A549 (cell line): Measurements from ENCODE around the gene KNDC1. TPM values are rescaled to one million over a fixed set of nuclear protein-coding genes. Genes with fewer than 3 reads are reported as not detected.
"Not testable (repeated sequence)": the region's sequence is repeated elsewhere in the genome, so short reads cannot be mapped to it uniquely, and the experiment has no call there.

Experiments used
- ATAC-seq, 2 experiments: fragments of 200-7000 bp in 1 of 2; fragments of >200 bp in 1 of 2; cut with Nextera tagmentation in 1 of 2; cut with Tn5 transposase in 1 of 2; 3 replicates each; pipeline versions ENCODE4 v1.8.0 to v1.9.1; 2018 to 2020; ENCODE audit warnings: mild to moderate bottlenecking in 1 of 2, moderate library complexity in 1 of 2
- CTCF ChIA-PET: fragments of 300-600 bp; sonication (Branson Sonifier 250); formaldehyde crosslinking; extraction: SDS; loops from one replicate; lab custom pipeline; 2021; ENCODE audit warnings: antibody characterized with exemption, inconsistent platforms; lab: Yijun Ruan, JAX
- POLR2A ChIA-PET: fragments of 350-600 bp; formaldehyde crosslinking; extraction: SDS; loops from one replicate; lab custom pipeline; 2021; ENCODE audit warnings: antibody characterized with exemption, inconsistent platforms; lab: Yijun Ruan, JAX
- DNase-seq, 2 experiments: peaks; one replicate each; pipeline versions ENCODE4 v3.0.0 to v3.0.0-alpha.2; 2011 to 2016; ENCODE audit warnings: low read depth in 1 of 2, low spot score in 1 of 2
- FAIRE-seq: peaks from 2 replicates; lab custom pipeline; 2011; peaks lifted over from hg19 to GRCh38; lab: Jason Lieb, UNC
- H3K27ac ChIP-seq, 2 experiments: fragments of >200 bp; sonication (Bioruptor Twin); formaldehyde crosslinking; 3 replicates each; pipeline ENCODE4 v1.5.1; 2016 to 2017
- H3K4me1 ChIP-seq: fragments of >200 bp; sonication (Bioruptor Twin); formaldehyde crosslinking; 3 replicates; pipeline ENCODE4 v1.6.1; 2016
- H3K4me2 ChIP-seq: fragments of >200 bp; sonication (Bioruptor Twin); formaldehyde crosslinking; 3 replicates; pipeline ENCODE4 v1.6.1; 2016
- H3K4me3 ChIP-seq: fragments of >200 bp; sonication (Bioruptor Twin); formaldehyde crosslinking; 3 replicates; pipeline ENCODE4 v1.5.1; 2016
- H3K9me3 ChIP-seq: fragments of >200 bp; sonication (Bioruptor Twin); formaldehyde crosslinking; 3 replicates; pipeline ENCODE4 v1.6.1; 2016
- CBX8 ChIP-seq: fragments of 200-600 bp; sonication (generic); IDR thresholded peaks from 2 replicates; pipeline ENCODE4 v1.6.1; 2016
- CHD2 ChIP-seq: fragments of 150-350 bp; IDR thresholded peaks from 2 replicates; pipeline ENCODE4 v1.6.1; 2014; ENCODE audit warnings: low read length; ENCODE audit not compliant: partially characterized antibody
- EHF ChIP-seq: fragments of 250-450 bp; sonication (Bioruptor Pico); IDR thresholded peaks from 2 replicates; pipeline ENCODE4 v1.5.0; 2020; ENCODE audit warnings: mild to moderate bottlenecking
- EHMT2 ChIP-seq: fragments of 200-600 bp; sonication (generic); IDR thresholded peaks from 2 replicates; pipeline ENCODE4 v1.6.1; 2016; ENCODE audit warnings: antibody characterized with exemption, low read depth, mild to moderate bottlenecking, moderate library complexity
- EP300 ChIP-seq, 2 experiments: fragments of >200 bp; sonication (Bioruptor Twin); formaldehyde crosslinking; IDR thresholded peaks; 2 replicates in 1 of 2; 3 replicates in 1 of 2; pipeline ENCODE4 v1.6.1; 2016 to 2017
- HOXB5 ChIP-seq: fragments of 250-450 bp; sonication (Bioruptor Pico); IDR thresholded peaks from 2 replicates; pipeline ENCODE4 v1.5.0; 2020; ENCODE audit warnings: mild to moderate bottlenecking, moderate library complexity
- JUN ChIP-seq, 2 experiments: fragments of >200 bp; sonication (Bioruptor Twin); formaldehyde crosslinking; IDR thresholded peaks; 2 replicates in 1 of 2; 3 replicates in 1 of 2; pipeline ENCODE4 v1.6.1; 2016 to 2017
- JUNB ChIP-seq: fragments of >200 bp; sonication (Bioruptor Twin); formaldehyde crosslinking; IDR thresholded peaks from 2 replicates; pipeline ENCODE4 v1.6.1; 2016
- KDM1A ChIP-seq: fragments of 200-600 bp; sonication (generic); IDR thresholded peaks from 2 replicates; pipeline ENCODE4 v1.6.1; 2016; ENCODE audit warnings: low read depth, mild to moderate bottlenecking
- MAFK ChIP-seq: fragments of 450-650 bp; IDR thresholded peaks from 2 replicates; pipeline ENCODE4 v1.6.1; 2014; ENCODE audit not compliant: partially characterized antibody
- MAZ ChIP-seq: fragments of 150-350 bp; IDR thresholded peaks from 2 replicates; pipeline ENCODE4 v1.6.1; 2014; ENCODE audit warnings: antibody characterized with exemption, low read depth, low read length, borderline replicate concordance
- MYC ChIP-seq: IDR thresholded peaks from 2 replicates; pipeline ENCODE4 v1.6.1; 2012; ENCODE audit warnings: mild to moderate bottlenecking, inconsistent platforms, low read length, improper control_type of control experiment, borderline replicate concordance
- NFE2L2 ChIP-seq: fragments of 150-350 bp; conservative IDR thresholded peaks from 2 replicates; pipeline ENCODE4 v1.6.1; 2014; ENCODE audit warnings: low read length
- RCOR1 ChIP-seq: fragments of 150-350 bp; IDR thresholded peaks from 2 replicates; pipeline ENCODE4 v1.6.1; 2014; ENCODE audit warnings: antibody characterized with exemption, low read length, low read depth
- SREBF2 ChIP-seq: fragments of 450-650 bp; IDR thresholded peaks from 2 replicates; pipeline ENCODE4 v1.6.1; 2014; ENCODE audit warnings: mild to moderate bottlenecking, moderate library complexity
- TFCP2L1 ChIP-seq: fragments of 250-450 bp; sonication (Bioruptor Pico); IDR thresholded peaks from 2 replicates; pipeline ENCODE4 v1.5.0; 2021; ENCODE audit warnings: mild to moderate bottlenecking
- TP53 ChIP-seq: fragments of 250-450 bp; sonication (Bioruptor Pico); IDR thresholded peaks from 2 replicates; pipeline ENCODE4 v1.5.0; 2021; ENCODE audit warnings: mild to moderate bottlenecking, moderate library complexity
- ZNF302 ChIP-seq: fragments of 250-450 bp; sonication (Bioruptor Pico); IDR thresholded peaks from 2 replicates; pipeline ENCODE4 v1.9.0; 2021; ENCODE audit warnings: inconsistent platforms, mild to moderate bottlenecking, moderate library complexity
- WGBS: methylation state at CpG from one replicate; pipeline ENCODE4 v1.1.6; 2017; ENCODE audit errors: missing lambda C conversion rate; 5-methylcytosine and 5-hydroxymethylcytosine counted together
- polyA plus RNA-seq, 4 experiments: library from polyadenylated mRNA; depleted of rRNA in 3 of 4; stranded (reverse); fragments of >200 nt; fragmentation: RNase III in 1 of 4; extraction: RNeasy Plus Mini Kit Qiagen cat#74134 plus additional on column Dnase treatment in 1 of 4; gene quantifications; 2 replicates in 3 of 4; 3 replicates in 1 of 4; pipeline ENCODE4 v1.2.3, GENCODE V29; 2011 to 2017
- TF ChIP-seq, protein P1 (sequence below): fragments of >200 bp; sonication (Bioruptor Twin); formaldehyde crosslinking; IDR thresholded peaks from 3 replicates; pipeline ENCODE4 v1.6.1; 2016
- TF ChIP-seq, protein P2 (sequence below): fragments of 200-600 bp; sonication (generic); IDR thresholded peaks from 2 replicates; pipeline ENCODE4 v1.6.1; 2016; ENCODE audit warnings: antibody characterized with exemption, mild to moderate bottlenecking, moderate library complexity
- TF ChIP-seq, protein P3 (sequence below): IDR thresholded peaks from 2 replicates; pipeline ENCODE4 v1.6.1; 2012; ENCODE audit warnings: low read depth, borderline replicate concordance

The KNDC1 gene
- polyA plus RNA-seq, 2 of the 4 experiments (the other 2 are of a cell fraction): 0.56 to 0.63 TPM

DNA sequence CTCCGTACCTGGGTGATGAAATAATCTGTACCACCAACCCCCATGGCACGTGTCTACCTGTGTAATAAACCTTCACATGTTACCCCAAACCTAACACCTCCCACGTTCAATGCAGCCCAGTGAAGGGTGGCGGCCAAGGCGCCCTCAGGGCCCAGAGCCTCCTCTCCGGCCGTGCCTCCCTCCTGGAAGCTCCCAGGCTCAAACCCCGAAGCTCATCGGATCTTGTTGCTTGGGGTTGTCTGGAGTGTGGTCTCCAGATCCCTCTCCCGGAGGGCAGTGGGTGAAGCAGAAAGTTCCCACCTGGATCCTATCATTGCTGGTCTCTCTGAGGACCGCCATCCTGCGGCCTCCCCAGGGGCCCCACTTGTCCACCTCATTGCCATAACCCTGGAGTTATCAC is 9.4 kb upstream of the KNDC1 start:
- Histone ChIP-seq H3K27ac (no peak overlapping the region), H3K4me3 (no peak overlapping the region), H3K9me3 (peaks cover 14% of the 10 kb centered on the region), H3K4me1 (peaks cover 7% of the 10 kb centered on the region; the same call in 2 of the 3 replicates), H3K4me2 (no peak overlapping the region)
- WGBS: 55% methylated on average over 7 of the region's 12 CpGs
- ATAC-seq: no peak
- ChIA-PET POLR2A (no interaction called here), CTCF (no interaction called here)
- no peak for DNase-seq
- no peak for TF ChIP-seq JUNB
- no peak for TF ChIP-seq CBX8
- no peak for TF ChIP-seq NFE2L2
- no peak for TF ChIP-seq JUN (IDR thresholded peaks at IDR 0.05)
- no peak for TF ChIP-seq TP53 (CRISPR knock-in tag)
- TF ChIP-seq EHMT2: no peak
- no peak for TF ChIP-seq HOXB5
- TF ChIP-seq, protein P1, sequence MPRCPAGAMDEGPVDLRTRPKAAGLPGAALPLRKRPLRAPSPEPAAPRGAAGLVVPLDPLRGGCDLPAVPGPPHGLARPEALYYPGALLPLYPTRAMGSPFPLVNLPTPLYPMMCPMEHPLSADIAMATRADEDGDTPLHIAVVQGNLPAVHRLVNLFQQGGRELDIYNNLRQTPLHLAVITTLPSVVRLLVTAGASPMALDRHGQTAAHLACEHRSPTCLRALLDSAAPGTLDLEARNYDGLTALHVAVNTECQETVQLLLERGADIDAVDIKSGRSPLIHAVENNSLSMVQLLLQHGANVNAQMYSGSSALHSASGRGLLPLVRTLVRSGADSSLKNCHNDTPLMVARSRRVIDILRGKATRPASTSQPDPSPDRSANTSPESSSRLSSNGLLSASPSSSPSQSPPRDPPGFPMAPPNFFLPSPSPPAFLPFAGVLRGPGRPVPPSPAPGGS: no peak
- no peak for TF ChIP-seq MAZ
- no peak for TF ChIP-seq SREBF2
- FAIRE-seq: no peak

DNA sequence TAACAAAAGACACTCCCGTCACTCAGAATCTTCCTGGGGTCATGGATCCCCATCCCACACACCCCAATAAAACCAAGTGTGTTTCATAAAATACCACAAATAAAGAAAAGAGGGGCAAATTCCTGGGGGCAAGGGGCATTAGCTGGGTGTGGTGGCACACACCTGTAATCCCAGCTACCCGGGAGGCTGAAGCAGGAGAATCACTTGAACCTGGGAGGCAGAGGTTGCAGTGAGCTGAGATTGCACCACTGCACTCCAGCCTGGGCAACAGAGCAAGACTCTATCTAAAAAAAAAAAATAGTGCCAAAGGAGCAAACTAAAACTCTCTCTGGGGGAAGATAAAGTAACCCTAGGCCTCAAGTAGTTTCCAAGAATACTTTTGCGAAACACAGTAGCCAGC is 8.9 kb upstream of the KNDC1 start:
- POLR2A ChIA-PET: not testable (repeated sequence)
- CTCF ChIA-PET: interaction anchor here (0.9 kb wide), 1 partner anchor 10 kb away, joined by 5 read pairs; no protein-coding TSS in a partner anchor

DNA sequence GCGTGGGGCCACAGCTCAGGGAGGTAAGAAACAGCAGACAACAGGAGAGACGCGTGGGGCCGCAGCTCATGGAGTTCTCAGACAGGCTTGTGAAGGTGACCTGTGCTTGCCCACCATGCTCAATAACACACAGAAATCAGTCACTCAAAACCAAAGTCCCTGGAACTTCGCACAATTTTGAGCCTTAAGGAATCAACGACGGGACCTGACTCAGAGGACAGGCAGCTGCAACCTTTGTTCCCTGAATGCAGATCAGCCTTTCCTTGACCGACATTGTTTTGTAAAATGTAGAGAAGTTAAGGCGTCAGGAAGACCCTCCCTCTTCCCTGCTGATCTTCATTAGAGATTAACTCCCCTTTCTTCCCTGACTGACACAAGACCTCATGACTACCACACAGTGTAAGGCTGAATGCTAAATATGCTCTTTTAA is 8.5 kb upstream of the KNDC1 start:
- Histone ChIP-seq H3K9me3 (peaks cover 14% of the 10 kb centered on the region), H3K4me1 (no peaks in the 10 kb centered on the region), H3K4me2 (no peak overlapping the region), H3K4me3 (no peak overlapping the region), H3K27ac (no peak overlapping the region)
- POLR2A ChIA-PET: no interaction called here
- ATAC-seq (peak; percentile 47 to 58; a peak in 3 of 6 replicates), DNase-seq (no peak), FAIRE-seq (no peak)
- no peak for TF ChIP-seq RCOR1
- CTCF ChIA-PET: interaction anchor here (0.9 kb wide), 1 partner anchor 9 kb away, joined by 5 read pairs; no protein-coding TSS in a partner anchor
- WGBS: 31% methylated on average over 9 of the region's 9 CpGs

More for the DNA sequence above, 8.9 kb upstream of the KNDC1 start:
- H3K4me2 ChIP-seq, H3K4me3 ChIP-seq, H3K27ac ChIP-seq, FAIRE-seq, ATAC-seq, H3K4me1 ChIP-seq, DNase-seq: not testable (repeated sequence)
- WGBS: 88% methylated on average over 3 of the region's 3 CpGs
- peaks cover 14% of the 10 kb centered on the region for H3K9me3 ChIP-seq

DNA sequence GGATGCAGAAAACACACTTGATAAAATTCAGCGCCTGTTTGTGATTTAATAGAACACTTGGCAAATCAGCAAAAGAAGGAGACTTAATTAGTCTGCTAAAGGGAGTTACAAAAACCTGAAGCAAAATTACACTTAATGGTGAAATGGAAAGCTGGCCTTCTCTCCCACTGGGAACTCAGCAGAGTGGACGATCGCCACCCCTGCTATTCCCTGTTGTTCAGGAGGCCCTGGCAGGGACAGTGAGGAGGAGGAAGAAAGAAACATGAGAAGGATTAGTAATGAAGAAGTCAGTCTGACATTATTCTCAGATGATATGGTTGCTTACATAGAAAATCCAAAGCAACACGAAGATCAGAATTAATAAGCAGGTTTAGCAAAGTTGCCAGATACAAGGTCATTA is 5.6 kb upstream of the KNDC1 start:
- DNase-seq (no peak), FAIRE-seq (no peak), ATAC-seq (no peak)
- no peaks in the 10 kb centered on the region for H3K9me3 ChIP-seq
- no peak overlapping the region for H3K27ac ChIP-seq
- no peak overlapping the region for H3K4me3 ChIP-seq
- CTCF ChIA-PET: interaction anchor here (2.1 kb wide), 1 partner anchor 11 kb away, joined by 5 read pairs; no protein-coding TSS in a partner anchor
- H3K4me2 ChIP-seq: no peak overlapping the region
- peaks cover 4% of the 10 kb centered on the region; the same call in 2 of the 3 replicates for H3K4me1 ChIP-seq
- TF ChIP-seq CHD2: no peak
- TF ChIP-seq, protein P2, sequence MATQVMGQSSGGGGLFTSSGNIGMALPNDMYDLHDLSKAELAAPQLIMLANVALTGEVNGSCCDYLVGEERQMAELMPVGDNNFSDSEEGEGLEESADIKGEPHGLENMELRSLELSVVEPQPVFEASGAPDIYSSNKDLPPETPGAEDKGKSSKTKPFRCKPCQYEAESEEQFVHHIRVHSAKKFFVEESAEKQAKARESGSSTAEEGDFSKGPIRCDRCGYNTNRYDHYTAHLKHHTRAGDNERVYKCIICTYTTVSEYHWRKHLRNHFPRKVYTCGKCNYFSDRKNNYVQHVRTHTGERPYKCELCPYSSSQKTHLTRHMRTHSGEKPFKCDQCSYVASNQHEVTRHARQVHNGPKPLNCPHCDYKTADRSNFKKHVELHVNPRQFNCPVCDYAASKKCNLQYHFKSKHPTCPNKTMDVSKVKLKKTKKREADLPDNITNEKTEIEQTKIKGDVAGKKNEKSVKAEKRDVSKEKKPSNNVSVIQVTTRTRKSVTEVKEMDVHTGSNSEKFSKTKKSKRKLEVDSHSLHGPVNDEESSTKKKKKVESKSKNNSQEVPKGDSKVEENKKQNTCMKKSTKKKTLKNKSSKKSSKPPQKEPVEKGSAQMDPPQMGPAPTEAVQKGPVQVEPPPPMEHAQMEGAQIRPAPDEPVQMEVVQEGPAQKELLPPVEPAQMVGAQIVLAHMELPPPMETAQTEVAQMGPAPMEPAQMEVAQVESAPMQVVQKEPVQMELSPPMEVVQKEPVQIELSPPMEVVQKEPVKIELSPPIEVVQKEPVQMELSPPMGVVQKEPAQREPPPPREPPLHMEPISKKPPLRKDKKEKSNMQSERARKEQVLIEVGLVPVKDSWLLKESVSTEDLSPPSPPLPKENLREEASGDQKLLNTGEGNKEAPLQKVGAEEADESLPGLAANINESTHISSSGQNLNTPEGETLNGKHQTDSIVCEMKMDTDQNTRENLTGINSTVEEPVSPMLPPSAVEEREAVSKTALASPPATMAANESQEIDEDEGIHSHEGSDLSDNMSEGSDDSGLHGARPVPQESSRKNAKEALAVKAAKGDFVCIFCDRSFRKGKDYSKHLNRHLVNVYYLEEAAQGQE: no peak
- TF ChIP-seq EHF: no peak
- TF ChIP-seq, protein P3, sequence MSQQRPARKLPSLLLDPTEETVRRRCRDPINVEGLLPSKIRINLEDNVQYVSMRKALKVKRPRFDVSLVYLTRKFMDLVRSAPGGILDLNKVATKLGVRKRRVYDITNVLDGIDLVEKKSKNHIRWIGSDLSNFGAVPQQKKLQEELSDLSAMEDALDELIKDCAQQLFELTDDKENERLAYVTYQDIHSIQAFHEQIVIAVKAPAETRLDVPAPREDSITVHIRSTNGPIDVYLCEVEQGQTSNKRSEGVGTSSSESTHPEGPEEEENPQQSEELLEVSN: no peak
- TF ChIP-seq EP300 (IDR thresholded peaks at IDR 0.05): no peak
- no peak for TF ChIP-seq MAFK
- no peak for TF ChIP-seq MAZ
- no peak for TF ChIP-seq MYC
- no peak for TF ChIP-seq ZNF302 (CRISPR knock-in tag)
- no peak for TF ChIP-seq SREBF2
- TF ChIP-seq TFCP2L1 (CRISPR knock-in tag): no peak
- TF ChIP-seq KDM1A: no peak
- WGBS: 66% methylated on average over 4 of the region's 4 CpGs
- POLR2A ChIA-PET: no interaction called here
